Neural crest cell (in vitro differentiated cells): ENCODE results near the gene FAM204A. TPM values are rescaled to one million over a fixed set of nuclear protein-coding genes. Genes with fewer than 3 reads are reported as not detected.

Experiments
- DNase-seq: peaks from one replicate; pipeline ENCODE4 v3.0.0; 2021; ENCODE audit warnings: low read depth, mixed read lengths, low spot score
- H3K27ac Mint-ChIP-seq: one replicate; pipeline ENCODE4 v1.8.0; 2021; ENCODE audit warnings: mild to moderate bottlenecking, mixed read lengths; ENCODE audit not compliant: unreplicated experiment
- H3K27me3 Mint-ChIP-seq: 2 replicates; pipeline ENCODE4 v1.8.0; 2021; ENCODE audit warnings: low read depth, mild to moderate bottlenecking, mixed read lengths
- H3K36me3 Mint-ChIP-seq: 2 replicates; pipeline ENCODE4 v1.8.0; 2021; ENCODE audit warnings: low read depth, mild to moderate bottlenecking, mixed read lengths
- H3K4me1 Mint-ChIP-seq: 2 replicates; pipeline ENCODE4 v1.8.0; 2021; ENCODE audit warnings: mixed read lengths
- H3K4me3 Mint-ChIP-seq: one replicate; pipeline ENCODE4 v1.8.0; 2021; ENCODE audit warnings: mild to moderate bottlenecking, mixed read lengths
- H3K9me3 Mint-ChIP-seq: 2 replicates; pipeline ENCODE4 v1.8.0; 2021; ENCODE audit warnings: mixed read lengths
- total RNA-seq: library from RNA; stranded (reverse); gene quantifications from 2 replicates; pipeline ENCODE4 v1.2.1, GENCODE V29; 2021
- TF ChIP-seq, protein P1 (sequence below): fragments of 200-600 bp; sonication (generic); conservative IDR thresholded peaks from 2 replicates; pipeline ENCODE4 v1.5.0; 2021; ENCODE audit warnings: antibody characterized with exemption, mild to moderate bottlenecking

Gene FAM204A
- total RNA-seq, 1 donor from 2014 or later: 74.7 TPM

DNA sequence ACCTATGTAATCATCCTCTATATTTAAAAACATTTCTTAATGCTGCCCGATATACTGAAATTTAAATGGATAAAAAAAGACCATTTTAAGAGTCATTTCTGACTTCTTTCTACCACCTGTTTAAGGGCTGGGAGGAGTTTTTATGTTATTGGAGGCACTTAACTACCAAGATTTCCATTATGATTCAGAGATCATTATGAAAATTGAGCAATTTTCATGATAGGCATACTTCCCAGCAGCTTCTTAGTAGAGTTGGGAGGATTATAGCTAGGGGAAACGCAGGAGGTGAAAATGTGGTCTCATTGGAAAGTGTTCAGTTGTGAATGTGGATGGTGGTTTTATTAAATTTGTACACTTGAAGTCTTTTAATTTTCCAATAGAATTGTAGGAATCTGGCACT, 28.4 kb upstream of the FAM204A start:
- TF ChIP-seq, protein P1, sequence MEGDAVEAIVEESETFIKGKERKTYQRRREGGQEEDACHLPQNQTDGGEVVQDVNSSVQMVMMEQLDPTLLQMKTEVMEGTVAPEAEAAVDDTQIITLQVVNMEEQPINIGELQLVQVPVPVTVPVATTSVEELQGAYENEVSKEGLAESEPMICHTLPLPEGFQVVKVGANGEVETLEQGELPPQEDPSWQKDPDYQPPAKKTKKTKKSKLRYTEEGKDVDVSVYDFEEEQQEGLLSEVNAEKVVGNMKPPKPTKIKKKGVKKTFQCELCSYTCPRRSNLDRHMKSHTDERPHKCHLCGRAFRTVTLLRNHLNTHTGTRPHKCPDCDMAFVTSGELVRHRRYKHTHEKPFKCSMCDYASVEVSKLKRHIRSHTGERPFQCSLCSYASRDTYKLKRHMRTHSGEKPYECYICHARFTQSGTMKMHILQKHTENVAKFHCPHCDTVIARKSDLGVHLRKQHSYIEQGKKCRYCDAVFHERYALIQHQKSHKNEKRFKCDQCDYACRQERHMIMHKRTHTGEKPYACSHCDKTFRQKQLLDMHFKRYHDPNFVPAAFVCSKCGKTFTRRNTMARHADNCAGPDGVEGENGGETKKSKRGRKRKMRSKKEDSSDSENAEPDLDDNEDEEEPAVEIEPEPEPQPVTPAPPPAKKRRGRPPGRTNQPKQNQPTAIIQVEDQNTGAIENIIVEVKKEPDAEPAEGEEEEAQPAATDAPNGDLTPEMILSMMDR: no peak
- no peak overlapping the region for H3K27ac Mint-ChIP-seq
- no peaks in the 10 kb centered on the region for H3K9me3 Mint-ChIP-seq
- H3K36me3 Mint-ChIP-seq: peaks cover 3% of the 10 kb centered on the region
- DNase-seq: no peak
- no peak overlapping the region for H3K4me3 Mint-ChIP-seq
- H3K4me1 Mint-ChIP-seq: no peaks in the 10 kb centered on the region
- peaks cover 6% of the 10 kb centered on the region for H3K27me3 Mint-ChIP-seq

DNA sequence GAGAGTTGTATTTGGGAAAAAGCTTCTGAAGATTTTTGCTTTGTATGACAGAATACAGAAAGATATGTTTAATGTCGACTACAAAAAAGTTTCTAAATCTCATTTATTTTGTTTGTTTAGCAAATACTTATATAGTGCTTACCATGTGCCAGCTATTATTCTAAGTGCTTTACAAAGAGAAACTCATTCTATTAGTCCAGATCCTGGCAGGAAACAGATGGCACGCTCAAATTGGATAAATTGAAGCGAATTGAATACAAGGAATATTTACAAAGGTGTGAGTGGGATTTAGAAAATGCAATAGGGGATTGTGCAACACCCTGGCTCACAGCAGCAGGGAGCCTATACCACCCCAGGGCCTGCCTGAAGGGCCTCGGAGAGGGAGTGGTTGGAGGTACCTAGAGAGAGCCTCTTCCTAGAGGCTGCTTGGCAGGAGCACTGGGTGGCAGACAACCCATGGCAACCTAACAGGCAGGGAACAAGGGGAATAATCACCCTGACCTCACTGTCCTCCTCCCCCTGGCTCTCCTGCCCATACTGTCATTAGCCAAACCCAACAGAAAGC, 27.6 kb upstream of the FAM204A start:
- Mint-ChIP-seq H3K4me1 (no peaks in the 10 kb centered on the region), H3K36me3 (peaks cover 5% of the 10 kb centered on the region)

DNA sequence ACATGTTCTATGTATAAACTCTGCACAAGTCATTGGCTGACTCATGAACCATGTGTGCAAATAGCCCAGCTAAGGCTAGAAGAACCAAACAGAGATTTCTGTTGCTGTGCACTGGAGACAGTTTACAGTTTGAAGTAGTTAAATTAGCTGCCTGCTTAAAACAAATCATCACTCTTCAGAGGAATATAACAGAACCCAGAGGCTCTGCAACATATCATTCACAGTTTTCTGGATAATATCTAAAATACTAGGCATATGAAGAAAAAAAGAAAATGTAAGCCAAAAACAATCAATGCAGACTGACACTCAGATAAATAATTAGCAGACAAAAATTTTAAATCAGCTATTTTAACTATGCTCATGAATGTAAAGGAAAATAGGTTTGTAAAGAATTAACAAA, 23.6 kb upstream of the FAM204A start:
- Mint-ChIP-seq H3K27me3 (peaks cover 2% of the 10 kb centered on the region), H3K27ac (no peak overlapping the region), H3K9me3 (no peaks in the 10 kb centered on the region), H3K36me3 (peaks cover 5% of the 10 kb centered on the region), H3K4me1 (no peaks in the 10 kb centered on the region), H3K4me3 (no peak overlapping the region)
- no peak for DNase-seq
- TF ChIP-seq, protein P1: no peak

More for the DNA sequence above, 27.6 kb upstream of the FAM204A start:
- DNase-seq: no peak
- TF ChIP-seq, protein P1: no peak
- Mint-ChIP-seq H3K27me3 (peaks cover 6% of the 10 kb centered on the region), H3K27ac (no peak overlapping the region), H3K4me3 (no peak overlapping the region), H3K9me3 (no peaks in the 10 kb centered on the region)

DNA sequence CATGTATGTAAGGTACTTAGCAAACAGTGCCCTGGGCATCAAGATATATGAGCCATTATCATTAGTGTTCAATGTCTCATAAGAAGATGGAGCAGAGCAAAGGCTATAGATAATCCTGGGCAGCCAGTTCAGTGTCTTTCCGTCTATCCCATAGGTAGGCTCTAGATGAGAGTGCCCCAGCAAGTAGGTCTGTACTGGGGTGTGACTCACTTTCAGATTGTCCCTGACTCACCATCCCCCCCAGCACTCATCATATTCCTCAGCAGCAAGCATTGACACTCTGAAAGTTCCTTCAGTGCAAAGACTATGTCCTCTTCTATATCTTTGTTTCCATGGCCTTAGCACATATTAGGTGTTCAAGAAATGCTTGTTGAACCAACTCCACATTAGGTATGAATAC, 20.0 kb upstream of the FAM204A start:
- Mint-ChIP-seq H3K4me1 (peaks cover 4% of the 10 kb centered on the region), H3K36me3 (peaks cover 2% of the 10 kb centered on the region), H3K27me3 (peaks cover 4% of the 10 kb centered on the region), H3K27ac (no peak overlapping the region), H3K4me3 (no peak overlapping the region), H3K9me3 (no peaks in the 10 kb centered on the region)
- TF ChIP-seq, protein P1: no peak
- DNase-seq: no peak

DNA sequence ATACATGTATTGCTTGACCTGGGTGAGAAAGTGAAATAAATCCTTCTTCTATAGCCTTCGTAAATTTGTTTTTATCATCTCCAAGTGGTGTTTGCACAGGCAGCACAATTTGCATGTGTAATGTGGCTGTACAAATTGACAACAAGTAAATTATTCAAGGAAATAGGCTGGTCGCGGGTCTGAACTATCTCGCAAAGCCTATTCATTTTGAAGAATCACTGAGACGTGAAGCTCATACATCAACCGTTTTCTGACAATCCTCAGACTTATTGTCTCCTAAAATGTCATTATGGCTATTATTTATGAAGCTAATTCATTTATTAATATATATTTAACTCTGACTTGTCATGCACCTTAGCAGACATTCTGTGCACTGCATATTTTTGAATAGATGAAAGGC, 16.2 kb upstream of the FAM204A start:
- Mint-ChIP-seq H3K27me3 (peaks cover 11% of the 10 kb centered on the region), H3K4me3 (no peak overlapping the region), H3K9me3 (no peaks in the 10 kb centered on the region), H3K4me1 (peaks cover 4% of the 10 kb centered on the region), H3K27ac (no peak overlapping the region), H3K36me3 (no peaks in the 10 kb centered on the region)
- TF ChIP-seq, protein P1: no peak
- no peak for DNase-seq
